HCT116 (cell line): ENCODE measurements around the gene CCNB2. TPM values are rescaled to one million over a fixed set of nuclear protein-coding genes. Genes with fewer than 3 reads are reported as not detected.

Source experiments
- ATAC-seq: fragments of 200-7000 bp; cut with Tn5 transposase; 2 replicates; pipeline ENCODE4 v1.9.1; 2020; ENCODE audit warnings: mild to moderate bottlenecking, moderate library complexity
- BruUV-seq: library from RNA; stranded (reverse); fragments of 400-500 nt; replicated peaks from 2 replicates; lab custom pipeline; 2021; lab: Mats Ljungman, UMichigan
- CTCF ChIA-PET: fragments of 300-600 bp; sonication (Branson Sonifier 250); formaldehyde crosslinking; loops from one replicate; lab custom pipeline; 2021; ENCODE audit warnings: antibody characterized with exemption; lab: Charles Lee
- POLR2A ChIA-PET: fragments of 300-600, 350-600 bp; sonication (Branson Sonifier 250); formaldehyde crosslinking; loops from one replicate; lab custom pipeline; 2021; ENCODE audit warnings: antibody characterized with exemption; lab: Charles Lee
- RAD21 ChIA-PET, 2 experiments: fragments of 300-600 bp; sonication (Branson Sonifier 250); formaldehyde crosslinking; loops; one replicate each; lab custom pipeline; 2023; ENCODE audit warnings: low total read pairs in 2 of 2; ENCODE audit not compliant: uncharacterized antibody in 2 of 2, unreplicated experiment in 2 of 2, low non-redundant PET in 1 of 2; lab: Charles Lee
- DNase-seq: peaks from one replicate; pipeline ENCODE4 v3.0.0-alpha.2; 2010; ENCODE audit warnings: low read depth, low spot score
- H2AFZ ChIP-seq: fragments of 200-600 bp; shearing (Covaris generic), sonication (generic); 2 replicates; pipeline ENCODE4 v1.6.1; 2017; ENCODE audit warnings: low read depth, mixed run types, mixed read lengths, antibody characterized with exemption, low read length; ENCODE audit not compliant: poor library complexity, severe bottlenecking
- H3K27ac ChIP-seq: 2 replicates; pipeline ENCODE4 v1.5.1; 2012; ENCODE audit warnings: low read depth, low read length
- H3K27me3 ChIP-seq: fragments of 200-600 bp; sonication (generic); 2 replicates; pipeline ENCODE4 v1.6.1; 2016; ENCODE audit warnings: mixed run types, low read length, mixed read lengths; ENCODE audit not compliant: insufficient read depth
- H3K36me3 ChIP-seq, 2 experiments: fragments of 200-500 bp in 1 of 2; fragments of 200-600 bp in 1 of 2; sonication (Bioruptor generic) in 1 of 2; sonication (generic) in 1 of 2; 2 replicates each; pipeline versions ENCODE4 v1.5.1 to v1.6.1; 2014 to 2016; ENCODE audit warnings: low read length in 2 of 2, inconsistent platforms in 1 of 2, mixed read lengths in 1 of 2, mixed run types in 1 of 2; ENCODE audit not compliant: insufficient read depth in 2 of 2, control insufficient read depth in 1 of 2
- H3K4me1 ChIP-seq, 2 experiments: fragments of 200-600 bp in 1 of 2; sonication (generic) in 1 of 2; 2 replicates each; pipeline versions ENCODE4 v1.5.1 to v1.6.1; 2012 to 2017; ENCODE audit warnings: low read length in 2 of 2, inconsistent platforms in 1 of 2, mild to moderate bottlenecking in 1 of 2, mixed read lengths in 1 of 2, mixed run types in 1 of 2, moderate library complexity in 1 of 2; ENCODE audit not compliant: insufficient read depth in 2 of 2, control insufficient read depth in 1 of 2
- H3K4me2 ChIP-seq: fragments of 200-600 bp; sonication (generic); 2 replicates; pipeline ENCODE4 v1.6.1; 2017; ENCODE audit warnings: mixed run types, low read length, mixed read lengths
- H3K4me3 ChIP-seq, 2 experiments: fragments of 200-600 bp in 1 of 2; sonication (generic) in 1 of 2; replicated peaks in 1 of 2; 2 replicates each; pipeline ENCODE4 v1.5.1; 2011 to 2016; ENCODE audit warnings: low read length in 2 of 2, control low read depth in 1 of 2, low read depth in 1 of 2, mild to moderate bottlenecking in 1 of 2, mixed read lengths in 1 of 2, mixed run types in 1 of 2
- H3K79me2 ChIP-seq: fragments of 200-600 bp; sonication (generic); 2 replicates; pipeline ENCODE4 v1.6.1; 2017; ENCODE audit warnings: mild to moderate bottlenecking, mixed run types, low read length, moderate library complexity, mixed read lengths; ENCODE audit not compliant: insufficient read depth
- H3K9ac ChIP-seq: fragments of 200-600 bp; sonication (generic); 2 replicates; pipeline ENCODE4 v1.6.1; 2016; ENCODE audit warnings: low read length, mixed read lengths
- H3K9me2 ChIP-seq: fragments of 200-600 bp; sonication (generic), shearing (Covaris generic); 2 replicates; pipeline ENCODE4 v1.6.1; 2017; ENCODE audit warnings: mixed run types, mild to moderate bottlenecking, moderate library complexity; ENCODE audit not compliant: insufficient read depth
- H3K9me3 ChIP-seq, 2 experiments: fragments of 200-500 bp in 1 of 2; fragments of 200-600 bp in 1 of 2; sonication (Bioruptor generic) in 1 of 2; sonication (generic) in 1 of 2; 2 replicates each; pipeline ENCODE4 v1.6.1; 2014 to 2017; ENCODE audit warnings: low read length in 2 of 2, mixed read lengths in 2 of 2, inconsistent platforms in 1 of 2, low read depth in 1 of 2, mild to moderate bottlenecking in 1 of 2, mixed run types in 1 of 2, moderate library complexity in 1 of 2; ENCODE audit not compliant: control insufficient read depth in 1 of 2, insufficient read depth in 1 of 2
- H4K20me1 ChIP-seq: fragments of 200-600 bp; sonication (generic), shearing (Covaris generic); 2 replicates; pipeline ENCODE4 v1.6.1; 2017; ENCODE audit warnings: mixed run types, mild to moderate bottlenecking, moderate library complexity; ENCODE audit not compliant: insufficient read depth
- CBX3 ChIP-seq: IDR thresholded peaks from 2 replicates; pipeline ENCODE4 v1.6.1; 2012; ENCODE audit warnings: low read depth
- CEBPB ChIP-seq: IDR thresholded peaks from 2 replicates; pipeline ENCODE4 v1.6.1; 2012; ENCODE audit warnings: low read depth
- CTCF ChIP-seq, 3 experiments: fragments of 200-600 bp in 1 of 3; sonication (generic) in 1 of 3; IDR thresholded peaks in 2 of 3; conservative IDR thresholded peaks in 1 of 3; 2 replicates each; pipeline ENCODE4 v1.5.1; 2012 to 2017; ENCODE audit warnings: low read depth in 2 of 3, low read length in 2 of 3, antibody characterized with exemption in 1 of 3, borderline replicate concordance in 1 of 3, control low read depth in 1 of 3, mild to moderate bottlenecking in 1 of 3, mixed read lengths in 1 of 3, mixed run types in 1 of 3, moderate library complexity in 1 of 3; ENCODE audit not compliant: insufficient read depth in 1 of 3
- EZH2 ChIP-seq: fragments of 200-600 bp; sonication (generic); IDR thresholded peaks from 2 replicates; pipeline ENCODE4 v1.6.1; 2017; ENCODE audit warnings: antibody characterized with exemption, mixed run types
- EZH2phosphoT487 ChIP-seq: fragments of 200-600 bp; IDR thresholded peaks from 2 replicates; pipeline ENCODE4 v1.6.1; 2018; ENCODE audit warnings: antibody characterized with exemption, borderline replicate concordance
- FOSL1 ChIP-seq: IDR thresholded peaks from 2 replicates; pipeline ENCODE4 v1.6.1; 2012; ENCODE audit warnings: low read depth
- MAX ChIP-seq: IDR thresholded peaks from 2 replicates; pipeline ENCODE4 v1.6.1; 2012
- RAD21 ChIP-seq: IDR thresholded peaks from 2 replicates; pipeline ENCODE4 v1.6.1; 2012; ENCODE audit warnings: low read depth, mild to moderate bottlenecking
- REST ChIP-seq: IDR thresholded peaks from 2 replicates; pipeline ENCODE4 v1.6.1; 2012; ENCODE audit warnings: low read depth
- SRF ChIP-seq: IDR thresholded peaks from 2 replicates; pipeline ENCODE4 v1.6.1; 2012; ENCODE audit warnings: low read depth
- TCF7L2 ChIP-seq: IDR thresholded peaks from 2 replicates; pipeline ENCODE4 v1.7.0; 2011; ENCODE audit warnings: borderline replicate concordance, inconsistent platforms; ENCODE audit not compliant: insufficient read depth, insufficient read length; ENCODE audit errors: extremely low read depth
- intact Hi-C: fragments of 100-400 bp; cut with micrococcal nuclease; formaldehyde crosslinking; loops from 2 replicates; pipeline ENCODE4 v1.10.0; 2022
- total RNA-seq: library from RNA; stranded (reverse); gene quantifications from one replicate; pipeline ENCODE4 v1.2.1, GENCODE V29; 2021; ENCODE audit not compliant: unreplicated experiment

Gene CCNB2
- total RNA-seq, 1 experiment from 2014 or later, result 88.7 TPM

GRCh38 chr15:59096429-59096828 is 8.5 kb upstream of the CCNB2 start:
- ChIA-PET RAD21 (no interaction called here), CTCF (no interaction called here), POLR2A (interaction anchor here (0.7 kb wide), 1 partner anchor 10 kb away, joined by 3 read pairs; no protein-coding TSS in a partner anchor)
- Histone ChIP-seq H3K9ac (no peak overlapping the region), H3K4me2 (no peak overlapping the region), H3K4me1 (no peaks in the 10 kb centered on the region), H3K36me3 (peaks cover 18 to 29% of the 10 kb centered on the region in 2 experiments), H3K79me2 (no peaks in the 10 kb centered on the region), H4K20me1 (peaks cover 2% of the 10 kb centered on the region; the same call in 1 of the 2 replicates), H3K27ac (no peak overlapping the region), H3K4me3 (no peak overlapping the region), H3K27me3 (no peaks in the 10 kb centered on the region), H3K9me2 (no peaks in the 10 kb centered on the region), H2AFZ (no peak overlapping the region), H3K9me3 (no peaks in the 10 kb centered on the region)
- BruUV-seq, result no TSS peak
- ATAC-seq, result no peak
- no peak for DNase-seq
- TF ChIP-seq TCF7L2, result no peak
- no peak for TF ChIP-seq CBX3
- no peak for TF ChIP-seq SRF
- TF ChIP-seq CTCF (IDR thresholded peaks at IDR 0.05 in 2 of 3, conservative IDR thresholded peaks at IDR 0.05 in 1 of 3; ENCODE audit: borderline replicate concordance in 1 of 3, insufficient read depth in 1 of 3, low read depth in 2 of 3, low read length in 2 of 3), result no peak
- no peak for TF ChIP-seq EZH2
- TF ChIP-seq MAX, result no peak
- TF ChIP-seq REST, result no peak
- no peak for TF ChIP-seq FOSL1
- TF ChIP-seq EZH2phosphoT487, result no peak
- TF ChIP-seq RAD21, result no peak
- TF ChIP-seq CEBPB, result no peak
- intact Hi-C loops, result no loop called here
